ENCODE results near the gene PRR35. TPM values are rescaled to one million over a fixed set of nuclear protein-coding genes. Genes with fewer than 3 reads are reported as not detected.

PRR35 gene
- total and polyA plus RNA-seq, 8 donors = not detected

DNA sequence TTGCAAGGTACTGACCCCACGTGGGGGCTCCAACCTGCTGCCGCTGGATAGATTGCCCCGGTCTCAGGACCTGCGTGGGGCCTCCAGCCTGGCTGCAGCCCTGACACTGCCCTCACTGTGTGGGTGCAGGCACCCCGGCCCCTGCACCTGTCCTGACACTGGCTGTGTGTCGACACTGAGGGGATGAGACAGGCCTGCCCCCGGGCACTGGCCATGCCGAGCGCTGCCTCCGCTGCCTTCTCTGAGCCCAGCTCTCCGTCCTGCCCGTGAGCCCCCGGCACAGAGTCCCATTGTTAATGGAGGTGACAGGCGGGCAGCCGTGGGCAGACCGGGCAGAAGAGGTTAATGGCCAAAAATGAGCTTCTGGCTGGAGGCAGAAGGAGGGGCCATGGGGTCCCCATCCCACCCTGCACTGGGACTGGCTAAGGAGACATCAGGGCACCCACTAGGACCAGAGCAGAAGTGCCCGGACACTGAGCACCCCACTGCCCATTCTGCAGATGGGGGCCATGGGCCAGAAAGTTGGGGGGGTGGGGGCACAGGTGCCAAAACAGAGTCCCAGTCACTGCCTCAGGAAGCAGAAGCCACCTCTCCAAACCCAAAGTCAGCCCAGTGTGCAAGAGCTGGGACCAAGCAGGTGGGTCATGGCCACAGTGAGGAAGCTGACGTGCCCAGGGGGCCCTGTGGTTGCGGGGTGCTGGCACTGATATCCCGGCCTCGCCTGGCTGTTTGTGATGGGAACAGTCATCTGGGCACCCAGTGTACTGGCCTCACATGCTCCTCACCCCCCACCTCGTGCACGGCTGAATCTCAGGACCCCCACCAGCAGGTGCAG lies 2.5 kb upstream of the PRR35 start:
- no peak overlapping the region for H3K4me3 ChIP-seq
- no peak for DNase-seq
- no peak overlapping the region for H3K27ac ChIP-seq
- intact Hi-C loops (cut with DNase I; ENCODE audit: low total_unique reads) = no loop called here
- H3K36me3 ChIP-seq = peaks cover 11 to 20% (median 17%) of the 10 kb centered on the region in 4 donors
- H3K4me1 ChIP-seq = peaks cover 11 to 18% (median 16%) of the 10 kb centered on the region in 4 donors
- H3K27me3 ChIP-seq = peaks cover 19 to 57% (median 39%) of the 10 kb centered on the region in 3 donors
- TF ChIP-seq EP300 (IDR thresholded peaks at IDR 0.05) = no peak
- no peak for TF ChIP-seq POLR2A (IDR thresholded peaks at IDR 0.05)
- no peak for TF ChIP-seq POLR2AphosphoS5 (IDR thresholded peaks at IDR 0.05)
- TF ChIP-seq, protein P1, sequence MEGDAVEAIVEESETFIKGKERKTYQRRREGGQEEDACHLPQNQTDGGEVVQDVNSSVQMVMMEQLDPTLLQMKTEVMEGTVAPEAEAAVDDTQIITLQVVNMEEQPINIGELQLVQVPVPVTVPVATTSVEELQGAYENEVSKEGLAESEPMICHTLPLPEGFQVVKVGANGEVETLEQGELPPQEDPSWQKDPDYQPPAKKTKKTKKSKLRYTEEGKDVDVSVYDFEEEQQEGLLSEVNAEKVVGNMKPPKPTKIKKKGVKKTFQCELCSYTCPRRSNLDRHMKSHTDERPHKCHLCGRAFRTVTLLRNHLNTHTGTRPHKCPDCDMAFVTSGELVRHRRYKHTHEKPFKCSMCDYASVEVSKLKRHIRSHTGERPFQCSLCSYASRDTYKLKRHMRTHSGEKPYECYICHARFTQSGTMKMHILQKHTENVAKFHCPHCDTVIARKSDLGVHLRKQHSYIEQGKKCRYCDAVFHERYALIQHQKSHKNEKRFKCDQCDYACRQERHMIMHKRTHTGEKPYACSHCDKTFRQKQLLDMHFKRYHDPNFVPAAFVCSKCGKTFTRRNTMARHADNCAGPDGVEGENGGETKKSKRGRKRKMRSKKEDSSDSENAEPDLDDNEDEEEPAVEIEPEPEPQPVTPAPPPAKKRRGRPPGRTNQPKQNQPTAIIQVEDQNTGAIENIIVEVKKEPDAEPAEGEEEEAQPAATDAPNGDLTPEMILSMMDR (IDR thresholded peaks at IDR 0.05) = no peak
- WGBS, 5 donors = 59 to 80% (median 78%) methylated on average over 7 to 23 of the region's 23 CpGs
- H3K9me3 ChIP-seq = no peaks in the 10 kb centered on the region

DNA sequence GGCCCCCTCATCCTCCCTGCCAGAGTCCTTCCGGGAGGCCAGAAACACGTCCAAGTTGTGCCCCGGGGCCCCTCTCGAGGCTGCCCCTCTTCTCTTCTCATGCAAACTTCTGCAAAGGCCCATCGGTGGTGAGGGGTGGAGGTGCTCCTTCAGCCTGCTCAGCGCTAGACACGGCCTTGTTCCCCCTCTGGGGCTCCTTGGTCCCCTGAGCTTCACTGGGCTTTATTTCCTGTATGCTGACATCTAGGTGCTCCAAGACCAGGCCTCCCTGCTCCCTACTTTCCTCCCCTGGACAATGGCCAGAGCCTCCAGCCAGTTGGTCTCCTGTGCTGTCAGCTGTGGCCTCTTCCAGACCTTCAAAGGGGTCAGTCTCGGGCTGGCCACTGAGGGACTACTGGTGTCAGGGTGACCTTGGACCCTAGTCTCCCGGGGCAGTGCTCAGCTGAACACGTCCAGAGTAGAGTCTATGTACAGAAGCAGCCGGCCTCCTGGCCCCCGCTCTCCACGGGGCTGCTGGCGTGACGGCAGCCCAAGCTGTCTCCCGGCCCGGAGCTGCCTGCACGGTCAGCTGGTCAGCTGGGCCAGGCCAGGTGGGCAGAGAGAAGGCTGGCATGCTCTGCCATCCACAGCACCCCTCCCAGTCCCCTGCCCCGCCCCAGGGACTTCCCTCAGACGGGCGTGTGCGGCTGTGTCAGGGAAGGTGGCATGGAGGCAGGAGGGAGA lies 1.7 kb upstream of the PRR35 start:
- no peak for DNase-seq
- TF ChIP-seq EP300 (IDR thresholded peaks at IDR 0.05) = no peak
- TF ChIP-seq POLR2AphosphoS5 (IDR thresholded peaks at IDR 0.05) = no peak
- TF ChIP-seq, protein P1 (IDR thresholded peaks at IDR 0.05) = no peak
- no peak for TF ChIP-seq POLR2A (IDR thresholded peaks at IDR 0.05)
- peaks cover 11 to 18% (median 16%) of the 10 kb centered on the region in 4 donors for H3K4me1 ChIP-seq
- H3K9me3 ChIP-seq = no peaks in the 10 kb centered on the region
- H3K36me3 ChIP-seq = peaks cover 5 to 13% (median 10%) of the 10 kb centered on the region in 4 donors
- peaks cover 19 to 64% (median 39%) of the 10 kb centered on the region in 3 donors for H3K27me3 ChIP-seq
- no peak overlapping the region for H3K27ac ChIP-seq
- intact Hi-C loops (cut with DNase I; ENCODE audit: low total_unique reads) = no loop called here
- WGBS, 5 donors = 32 to 51% (median 47%) methylated on average over 13 to 22 of the region's 22 CpGs
- no peak overlapping the region for H3K4me3 ChIP-seq

DNA sequence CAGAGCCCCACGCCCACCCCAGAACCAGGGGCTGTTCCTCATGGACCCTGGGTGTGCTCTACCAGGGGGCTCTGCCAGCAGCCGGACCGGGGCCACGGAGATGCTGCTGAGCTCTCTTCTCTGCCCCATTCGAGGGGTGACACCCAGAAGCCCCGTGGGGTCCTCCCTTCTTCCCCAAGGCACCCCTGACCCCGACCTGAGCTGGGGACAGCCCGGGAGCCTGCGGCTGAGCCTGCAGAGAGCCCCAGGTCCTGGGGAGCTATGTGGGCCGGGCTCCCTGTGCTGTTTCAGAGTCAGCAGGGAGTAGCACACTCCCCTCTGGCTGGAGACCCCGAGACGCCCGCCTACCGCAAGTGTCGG lies 1.2 kb upstream of the PRR35 start:
- Histone ChIP-seq H3K27me3 (peaks cover 19 to 70% (median 39%) of the 10 kb centered on the region in 3 donors), H3K9me3 (no peaks in the 10 kb centered on the region), H3K27ac (no peak overlapping the region), H3K4me1 (peaks cover 11 to 18% (median 16%) of the 10 kb centered on the region in 4 donors), H3K36me3 (peaks cover 0 to 7% (median 4%) of the 10 kb centered on the region in 4 donors), H3K4me3 (no peak overlapping the region)
- TF ChIP-seq EP300 (IDR thresholded peaks at IDR 0.05) (no peak), POLR2A (IDR thresholded peaks at IDR 0.05) (no peak), POLR2AphosphoS5 (IDR thresholded peaks at IDR 0.05) (no peak)
- TF ChIP-seq, protein P1 (IDR thresholded peaks at IDR 0.05) = no peak
- 58 to 71% (median 68%) methylated on average over 12 to 15 of the region's 15 CpGs; no CpG with 5 or more reads in 1 of the 5 donors for WGBS, 5 donors
- DNase-seq = no peak
- intact Hi-C loops (cut with DNase I; ENCODE audit: low total_unique reads) = no loop called here

DNA sequence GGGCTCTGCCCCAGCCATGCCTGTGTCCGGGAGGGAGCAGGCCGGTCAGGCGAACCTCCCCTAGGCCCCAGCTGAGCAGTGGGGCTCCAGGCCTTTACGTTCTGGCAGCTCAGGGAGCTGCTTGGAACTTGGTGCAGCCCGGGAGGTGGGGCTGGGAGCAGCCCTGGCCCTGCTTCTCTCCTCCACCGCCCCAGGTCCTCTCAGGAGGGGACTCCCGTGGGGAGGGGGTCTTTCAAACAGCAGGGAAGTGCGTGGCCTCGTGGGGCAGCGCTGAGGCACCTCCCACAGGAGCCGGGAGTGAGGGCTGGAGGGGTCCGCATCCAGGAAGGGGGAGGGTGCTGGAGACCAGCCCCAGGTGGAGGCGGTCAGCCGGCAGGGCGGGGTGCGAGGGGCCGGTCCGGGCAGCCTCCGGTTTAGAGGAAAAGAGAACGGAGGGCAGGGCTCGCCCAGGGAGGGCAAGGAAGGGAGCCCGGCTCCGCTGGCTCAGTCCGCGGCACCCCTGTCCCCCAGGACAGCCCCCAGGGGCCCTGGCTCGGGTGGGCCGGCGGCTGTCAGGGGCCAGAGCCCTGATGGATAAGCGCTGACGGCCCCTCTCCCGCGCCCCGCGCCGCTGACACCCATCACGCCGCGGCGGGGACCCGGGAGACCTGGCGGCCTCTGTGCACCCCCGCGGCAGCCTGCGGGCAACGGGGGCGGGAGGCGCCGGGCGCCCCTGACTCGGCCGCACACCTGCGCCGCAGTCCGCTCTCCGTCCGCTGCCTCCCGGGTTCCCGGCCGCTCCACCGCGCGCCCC lies 587 bp upstream of the PRR35 start:
- 3 to 19% (median 8%) methylated on average over 29 to 62 of the region's 62 CpGs for WGBS, 5 donors
- intact Hi-C loops (cut with DNase I; ENCODE audit: low total_unique reads) = no loop called here
- peaks cover 19 to 76% (median 39%) of the 10 kb centered on the region in 3 donors for H3K27me3 ChIP-seq
- TF ChIP-seq POLR2AphosphoS5 (IDR thresholded peaks at IDR 0.05) (no peak), EP300 (IDR thresholded peaks at IDR 0.05) (no peak), POLR2A (IDR thresholded peaks at IDR 0.05) (no peak)
- TF ChIP-seq, protein P1 (IDR thresholded peaks at IDR 0.05) = no peak
- DNase-seq = no peak
- H3K4me3 ChIP-seq = peak overlapping the region in 2 of 4 donors; percentile 3 to 20
- no peak overlapping the region for H3K27ac ChIP-seq
- H3K4me1 ChIP-seq = peaks cover 11 to 19% (median 16%) of the 10 kb centered on the region in 4 donors
- no peaks in the 10 kb centered on the region for H3K9me3 ChIP-seq
- H3K36me3 ChIP-seq = peaks cover 0 to 1% (median under 1%) of the 10 kb centered on the region in 4 donors

Measured in stomach (tissue), 9 donors.